GM19467 (cell line): ENCODE data around the gene ALKBH7.
A peak's percentile ranks its signal among the peaks of the same experiment; 100 is the strongest.
"Not testable (repeated sequence)": the region's sequence is repeated elsewhere in the genome, so short reads cannot be mapped to it uniquely, and the experiment has no call there.

Experiments used
- ATAC-seq: cut with Tn5 transposase; IDR thresholded peaks from one replicate; pipeline ENCODE4 v1.9.1; 2021; ENCODE audit warnings: mild to moderate bottlenecking, moderate library complexity; ENCODE audit not compliant: unreplicated experiment

ALKBH7 gene, protein sequence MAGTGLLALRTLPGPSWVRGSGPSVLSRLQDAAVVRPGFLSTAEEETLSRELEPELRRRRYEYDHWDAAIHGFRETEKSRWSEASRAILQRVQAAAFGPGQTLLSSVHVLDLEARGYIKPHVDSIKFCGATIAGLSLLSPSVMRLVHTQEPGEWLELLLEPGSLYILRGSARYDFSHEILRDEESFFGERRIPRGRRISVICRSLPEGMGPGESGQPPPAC

DNA sequence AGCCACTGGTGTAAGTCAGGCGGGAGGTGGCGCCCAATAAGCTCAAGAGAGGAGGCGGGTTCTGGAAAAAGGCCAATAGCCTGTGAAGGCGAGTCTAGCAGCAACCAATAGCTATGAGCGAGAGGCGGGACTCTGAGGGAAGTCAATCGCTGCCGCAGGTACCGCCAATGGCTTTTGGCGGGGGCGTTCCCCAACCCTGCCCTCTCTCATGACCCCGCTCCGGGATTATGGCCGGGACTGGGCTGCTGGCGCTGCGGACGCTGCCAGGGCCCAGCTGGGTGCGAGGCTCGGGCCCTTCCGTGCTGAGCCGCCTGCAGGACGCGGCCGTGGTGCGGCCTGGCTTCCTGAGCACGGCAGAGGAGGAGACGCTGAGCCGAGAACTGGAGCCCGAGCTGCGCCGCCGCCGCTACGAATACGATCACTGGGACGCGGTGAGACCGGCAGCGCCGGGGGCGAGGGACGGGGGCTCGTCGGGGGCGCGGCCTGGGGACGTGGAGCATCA, at the start of gene ALKBH7:
Gene ALKBH7, plus strand, starts transcription at position 201 of the 502 bp plus-strand sequence. Its CDS starts 27 bp downstream, at position 228.
- peak; percentile 69 for ATAC-seq

DNA sequence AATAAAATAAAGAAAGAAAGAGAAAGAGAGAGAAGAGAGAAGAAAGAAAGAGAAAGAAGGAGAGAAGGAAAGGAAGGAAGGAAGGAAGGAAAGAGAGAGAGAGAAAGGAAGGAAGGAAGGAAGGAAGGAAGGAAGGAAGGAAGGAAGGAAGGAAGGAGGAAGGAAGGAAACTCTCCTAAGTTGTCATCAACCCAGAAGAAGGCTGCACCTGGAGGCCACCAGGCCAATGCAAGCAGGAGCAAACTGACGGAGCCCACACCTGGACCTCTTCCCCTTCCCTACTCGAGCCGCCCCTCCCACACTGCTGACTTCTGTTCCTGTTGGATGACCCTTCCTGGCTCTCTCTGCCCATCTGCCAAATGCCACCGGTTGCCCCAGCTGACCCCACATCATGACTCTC, 47.8 kb upstream of the ALKBH7 start:
- no peak for ATAC-seq

GRCh38 chr19:6325614-6326013, 47.0 kb upstream of the ALKBH7 start:
- no peak for ATAC-seq

DNA sequence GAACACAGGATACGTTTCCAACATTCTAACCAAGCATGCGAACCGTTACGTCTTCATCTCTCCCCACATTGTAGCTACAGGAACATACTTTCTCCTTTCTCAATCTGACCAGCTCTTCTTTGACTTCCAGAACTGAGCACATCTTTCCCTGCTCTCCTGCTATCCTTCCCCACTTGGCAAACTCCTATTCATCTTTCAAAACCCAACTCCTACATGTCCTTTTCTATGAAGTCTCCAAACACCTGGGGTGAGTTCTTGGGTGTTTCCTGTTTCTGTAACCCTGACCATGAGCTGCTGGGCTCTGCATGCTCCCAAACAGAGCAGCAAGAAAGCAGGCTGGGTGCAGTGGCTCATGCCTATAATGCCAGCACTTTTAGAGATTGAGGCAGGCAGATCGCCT, 45.8 kb upstream of the ALKBH7 start:
- ATAC-seq, result no peak

GRCh38 chr19:6333439-6333838, 39.2 kb upstream of the ALKBH7 start, which contains the start of gene ACER1:
Gene ACER1 (minus strand): TSS chr19:6333612. CDS start chr19:6333551, 61 bp downstream.
- no peak for ATAC-seq

- no peak for ATAC-seq
Measured at GRCh38 chr19:6334490-6335285, 37.9 kb upstream of the ALKBH7 start.

- no peak for ATAC-seq
Measured at GRCh38 chr19:6340493-6341201, 31.9 kb upstream of the ALKBH7 start.

DNA sequence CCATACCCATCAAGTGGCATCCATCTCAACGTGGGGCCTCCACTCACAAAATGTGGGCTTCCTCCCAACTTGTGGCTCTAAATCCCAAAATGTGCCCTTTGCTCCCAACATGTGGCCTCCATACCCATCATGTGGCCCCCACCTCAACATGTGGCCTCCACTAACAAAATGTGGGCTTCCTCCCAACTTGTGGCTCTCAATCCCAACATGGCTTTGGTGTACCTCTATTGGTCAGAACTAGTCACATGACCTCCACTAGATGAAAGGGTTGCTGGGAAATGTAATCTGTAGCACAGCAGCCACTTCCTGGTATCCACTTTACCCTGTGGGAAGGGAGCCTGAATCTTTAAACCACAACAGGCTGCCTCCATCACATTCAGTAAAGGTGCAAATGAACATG, 29.1 kb upstream of the ALKBH7 start:
- ATAC-seq, result no peak

- ATAC-seq, result not testable (repeated sequence)
Measured at GRCh38 chr19:6349271-6349670, 23.3 kb upstream of the ALKBH7 start.

GRCh38 chr19:6350688-6351087, 21.9 kb upstream of the ALKBH7 start:
- no peak for ATAC-seq

DNA sequence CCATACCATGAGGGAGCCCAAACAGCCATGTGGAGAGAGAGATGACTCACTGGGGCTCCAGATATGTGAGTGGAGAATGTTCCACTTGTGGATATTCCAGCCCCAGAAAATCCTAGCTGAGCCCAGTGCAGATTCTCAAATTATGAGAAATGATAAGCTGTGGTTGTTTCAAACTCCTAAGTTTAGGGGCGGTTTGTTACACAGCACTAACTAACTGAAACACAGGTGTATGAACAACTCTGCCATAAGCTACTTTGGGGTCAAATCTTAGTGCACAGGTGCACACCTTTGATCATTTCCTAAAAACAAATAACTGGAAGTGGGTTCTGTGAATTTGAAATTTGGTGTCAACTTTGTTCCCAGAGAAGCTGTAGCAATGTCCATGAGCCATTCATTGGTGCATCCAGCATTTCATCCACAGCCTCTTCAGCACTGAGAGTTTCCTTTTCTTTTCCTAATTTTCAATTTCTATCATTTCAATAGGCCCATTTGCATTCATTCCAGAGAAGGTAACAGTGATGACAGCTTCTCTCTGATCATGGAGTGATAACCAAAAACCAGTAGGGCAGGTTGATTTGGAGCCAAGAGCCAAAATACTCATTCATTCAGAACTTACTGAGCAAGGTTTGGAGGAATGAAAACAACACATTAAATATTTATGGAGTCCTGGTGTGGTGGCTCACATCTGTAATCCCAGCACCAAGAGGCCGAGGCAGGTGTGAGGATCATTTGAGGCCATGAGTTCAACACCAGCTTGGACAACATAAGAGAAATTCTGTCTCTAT, 20.0 kb upstream of the ALKBH7 start:
- no peak for ATAC-seq

DNA sequence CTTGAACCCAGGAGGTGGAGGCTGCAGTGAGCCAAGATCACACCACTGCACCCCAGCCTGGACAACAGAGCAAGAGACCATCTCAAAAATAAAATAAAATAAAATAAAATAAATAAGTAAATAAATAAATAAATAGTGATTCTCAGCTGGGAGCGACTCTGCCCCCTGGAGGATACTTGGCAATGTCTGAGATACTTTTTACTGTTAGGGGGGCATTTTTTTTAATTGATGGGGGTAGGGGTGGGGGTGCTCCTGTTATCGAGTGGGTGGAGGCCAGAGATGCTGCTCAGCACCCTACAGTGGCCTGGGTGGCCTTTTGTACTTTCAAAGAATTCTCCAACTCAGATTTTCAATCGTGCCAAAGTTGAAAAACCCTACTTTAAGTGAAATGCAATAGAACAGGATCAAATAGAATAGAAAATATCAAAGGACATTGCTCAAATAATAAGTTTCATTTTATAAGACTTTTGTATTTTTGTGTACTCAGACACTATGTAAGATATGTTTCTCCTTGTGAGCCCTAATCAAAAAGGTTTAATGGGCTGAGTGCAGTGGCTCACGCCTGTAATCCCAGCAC, 18.4 kb upstream of the ALKBH7 start:
- no peak for ATAC-seq

DNA sequence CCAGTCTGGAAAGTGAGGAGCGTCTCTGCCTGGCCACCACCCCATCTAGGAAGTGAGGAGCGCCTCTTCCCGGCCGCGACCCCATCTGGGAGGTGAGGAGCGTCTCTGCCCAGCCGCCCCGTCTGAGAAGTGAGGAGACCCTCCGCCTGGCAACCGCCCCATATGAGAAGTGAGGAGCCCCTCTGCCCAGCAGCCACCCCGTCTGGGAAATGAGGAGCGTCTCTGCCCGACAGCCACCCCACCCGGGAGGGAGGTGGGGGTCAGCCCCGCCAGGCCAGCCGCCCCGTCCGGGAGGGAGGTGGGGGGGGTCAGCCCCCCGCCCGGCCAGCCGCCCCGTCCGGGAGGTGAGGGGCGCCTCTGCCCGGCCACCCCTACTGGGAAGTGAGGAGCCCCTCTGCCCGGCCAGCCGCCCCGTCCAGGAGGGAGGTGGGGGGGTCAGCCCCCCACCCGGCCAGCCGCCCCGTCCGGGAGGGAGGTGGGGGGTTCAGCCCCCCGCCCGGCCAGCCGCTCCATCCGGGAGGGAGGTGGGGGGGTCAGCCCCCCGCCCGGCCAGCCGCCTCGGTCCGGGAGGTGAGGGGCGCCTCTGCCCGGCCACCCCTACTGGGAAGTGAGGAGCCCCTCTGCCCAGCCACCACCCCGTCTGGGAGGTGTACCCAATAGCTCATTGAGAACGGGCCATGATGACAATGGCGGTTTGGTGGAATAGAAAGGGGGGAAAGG, 17.1 kb upstream of the ALKBH7 start:
- not testable (repeated sequence) for ATAC-seq

DNA sequence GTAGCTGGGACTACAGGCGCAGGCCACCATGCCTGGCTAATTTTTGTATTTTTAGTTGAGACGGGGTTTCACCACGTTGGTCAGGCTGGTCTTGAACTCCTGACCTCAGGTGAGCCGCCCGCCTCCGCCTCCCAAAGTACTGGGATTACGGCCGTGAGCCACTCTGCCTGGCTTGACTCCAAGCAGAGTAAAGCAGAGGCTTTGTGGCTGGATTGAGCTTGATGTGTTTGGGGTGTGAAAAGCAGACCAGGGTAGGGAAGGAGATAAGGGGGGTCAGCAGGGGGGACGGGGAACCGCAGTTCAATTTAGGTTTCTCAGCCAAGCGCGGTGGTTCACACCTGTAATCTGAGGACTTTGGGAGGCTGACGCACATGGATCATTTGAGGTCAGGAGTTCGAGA, 15.4 kb upstream of the ALKBH7 start:
- no peak for ATAC-seq

DNA sequence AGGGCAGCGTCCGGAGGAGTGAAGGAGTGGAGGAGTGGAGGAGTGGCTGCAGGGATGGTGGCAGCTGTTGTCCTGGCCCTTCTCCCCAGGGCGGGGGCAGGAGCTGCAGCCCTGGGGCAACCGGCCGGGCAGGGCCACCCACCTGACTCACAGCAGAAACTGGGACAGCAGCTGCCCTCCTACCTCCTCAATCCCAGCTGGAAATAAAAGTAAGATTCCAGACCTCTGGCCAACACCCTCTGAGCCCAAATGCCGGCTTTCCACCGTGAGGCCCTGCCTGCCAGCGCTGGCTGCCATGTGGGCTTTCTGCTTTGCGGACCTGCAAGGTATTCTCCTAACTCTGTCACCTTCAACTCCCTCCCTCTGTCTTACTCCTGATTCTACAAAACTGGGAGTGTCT, 14.6 kb upstream of the ALKBH7 start:
- ATAC-seq, result no peak

DNA sequence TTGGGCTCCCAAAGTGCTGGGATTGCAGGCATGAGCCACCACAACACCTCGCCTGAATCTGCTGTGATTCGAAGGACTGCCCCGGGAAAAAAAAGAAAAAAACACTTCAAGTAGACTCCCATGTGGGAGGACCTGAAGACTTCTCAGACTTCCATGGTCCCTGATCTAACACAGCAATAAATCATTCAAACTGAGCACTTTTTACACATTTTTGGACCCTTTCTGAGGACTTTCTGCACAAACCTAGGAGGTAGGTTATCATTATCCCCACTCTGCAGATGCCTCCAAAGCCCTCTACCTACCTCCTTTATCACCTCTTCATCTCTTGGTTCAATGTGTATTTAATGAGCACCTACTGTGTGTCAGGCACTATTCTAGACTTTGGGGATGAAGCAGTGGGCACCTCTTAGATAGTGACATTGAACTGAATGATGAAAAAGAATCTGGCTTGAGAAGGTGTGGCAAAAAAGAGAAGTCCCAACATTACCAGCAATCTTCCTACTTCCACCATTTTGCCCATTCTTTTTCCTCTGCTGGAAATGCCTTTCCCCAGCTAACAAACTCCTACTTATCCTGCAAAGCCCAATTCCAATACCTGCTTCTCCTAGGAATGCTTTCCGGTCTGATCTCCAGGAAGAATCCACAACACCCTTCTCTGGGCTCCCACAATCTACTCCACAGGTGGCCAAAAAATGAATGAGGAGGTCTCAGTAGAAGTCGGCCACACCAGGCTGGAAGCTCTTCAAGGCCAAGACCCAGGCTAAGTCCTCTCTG, 12.8 kb upstream of the ALKBH7 start:
- no peak for ATAC-seq

DNA sequence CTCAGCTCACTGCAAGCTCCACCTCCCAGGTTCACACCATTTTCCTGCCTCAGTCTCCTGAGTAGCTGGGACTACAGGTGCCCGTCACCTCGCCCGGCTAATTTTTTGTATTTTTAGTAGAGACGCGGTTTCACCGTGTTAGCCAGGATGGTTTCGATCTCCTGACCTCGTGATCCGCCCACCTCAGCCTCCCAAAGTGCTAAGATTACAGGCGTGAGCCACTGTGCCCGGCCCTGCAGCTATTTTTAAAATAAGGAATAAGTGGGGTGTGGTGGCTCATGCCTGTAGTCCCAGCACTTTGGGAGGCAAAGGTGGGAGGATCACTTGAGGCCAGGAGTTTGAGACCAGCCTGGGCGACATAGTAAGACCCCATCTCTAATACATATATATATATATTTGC, 12.1 kb upstream of the ALKBH7 start:
- ATAC-seq, result not testable (repeated sequence)

GRCh38 chr19:6360857-6361216, 11.8 kb upstream of the ALKBH7 start:
- ATAC-seq, result not testable (repeated sequence)

- ATAC-seq, result no peak
Measured at GRCh38 chr19:6362027-6362350, 10.6 kb upstream of the ALKBH7 start.
